HL-60/S4 treated with retinoic acid at 250 ng/mL for 4 days and 3 days (cell line): ENCODE data around the gene HMCN1.
"Not testable (repeated sequence)": the region's sequence is repeated elsewhere in the genome, so short reads cannot be mapped to it uniquely, and the experiment has no call there.

Experiments
- in situ Hi-C: fragments of 300-500 bp; cut with MboI; formaldehyde crosslinking; loops from 2 replicates; pipeline ENCODE4 v1.7.0; 2022; ENCODE audit warnings: low sequenced_read_pairs

Gene HMCN1

GRCh38 chr1:185846672-185847444 lies 112.7 kb downstream of the HMCN1 start:
- in situ Hi-C loops, result no loop called here

- in situ Hi-C loops, result no loop called here
Measured at GRCh38 chr1:185849014-185849413, 114.8 kb downstream of the HMCN1 start.

DNA sequence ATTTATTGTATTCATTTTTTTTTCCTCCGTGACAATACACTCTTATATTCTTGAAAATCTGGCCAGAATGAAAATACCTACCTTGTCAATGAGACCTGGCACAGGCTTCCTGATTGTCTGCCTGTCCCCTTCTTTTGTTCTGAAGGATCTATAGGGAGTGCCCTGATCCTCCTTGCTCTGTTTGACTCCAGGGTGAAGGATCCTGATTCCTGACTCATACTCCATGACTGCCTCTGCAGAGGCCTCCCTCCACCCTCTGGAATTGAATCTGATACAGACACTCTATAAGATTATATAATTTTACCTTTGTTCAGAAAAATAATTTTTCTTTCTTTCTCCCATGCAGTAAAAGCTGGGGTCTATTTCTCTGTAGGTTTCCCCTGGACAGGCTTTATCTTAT lies 116.2 kb downstream of the HMCN1 start:
- in situ Hi-C loops, result no loop called here

GRCh38 chr1:185853739-185854138 lies 119.5 kb downstream of the HMCN1 start:
- in situ Hi-C loops, result no loop called here

DNA sequence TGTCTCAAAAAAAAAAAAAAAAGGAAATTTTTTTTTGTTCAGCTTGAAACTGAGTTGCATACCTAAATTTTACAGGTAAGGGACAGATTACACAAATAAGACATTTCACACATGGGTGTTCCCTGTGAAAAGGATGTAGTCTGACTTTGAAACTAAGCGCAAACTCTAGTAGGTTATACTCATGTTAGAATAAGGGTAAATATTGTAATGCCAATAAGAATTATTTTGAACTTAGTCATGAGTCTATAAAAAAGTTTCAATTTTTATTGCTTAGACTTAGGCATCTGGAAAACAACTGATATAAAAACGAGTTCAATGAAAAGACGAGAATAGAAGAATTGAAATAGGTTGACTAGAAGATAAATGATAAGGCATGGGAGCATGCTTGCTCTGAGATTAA lies 122.3 kb downstream of the HMCN1 start:
- in situ Hi-C loops, result no loop called here

GRCh38 chr1:185857442-185857841 lies 123.3 kb downstream of the HMCN1 start:
- in situ Hi-C loops, result no loop called here

GRCh38 chr1:185860311-185860710 lies 126.1 kb downstream of the HMCN1 start:
- in situ Hi-C loops, result no loop called here

- in situ Hi-C loops, result no loop called here
Measured at GRCh38 chr1:185860859-185861258, 126.7 kb downstream of the HMCN1 start.

- in situ Hi-C loops, result no loop called here
Measured at GRCh38 chr1:185861630-185862029, 127.4 kb downstream of the HMCN1 start.

DNA sequence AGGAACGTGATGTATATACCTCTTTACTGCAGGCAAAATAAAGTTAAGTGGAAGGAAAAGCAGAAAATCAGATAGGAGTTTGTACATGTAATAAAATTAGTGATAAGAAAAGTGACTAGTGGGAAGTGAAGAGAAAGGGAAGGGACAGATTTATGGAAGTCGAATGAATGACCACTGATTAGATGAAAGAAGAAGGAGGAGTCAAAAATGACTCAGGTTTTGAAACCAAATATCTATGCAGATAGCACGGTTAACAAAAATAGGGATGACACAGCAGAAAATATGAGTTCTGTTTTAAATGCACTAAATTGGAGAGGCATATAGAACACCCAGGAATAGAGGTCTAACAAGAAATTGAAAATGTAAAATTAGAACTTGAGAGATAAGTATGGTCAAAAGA lies 128.0 kb downstream of the HMCN1 start:
- in situ Hi-C loops, result no loop called here

DNA sequence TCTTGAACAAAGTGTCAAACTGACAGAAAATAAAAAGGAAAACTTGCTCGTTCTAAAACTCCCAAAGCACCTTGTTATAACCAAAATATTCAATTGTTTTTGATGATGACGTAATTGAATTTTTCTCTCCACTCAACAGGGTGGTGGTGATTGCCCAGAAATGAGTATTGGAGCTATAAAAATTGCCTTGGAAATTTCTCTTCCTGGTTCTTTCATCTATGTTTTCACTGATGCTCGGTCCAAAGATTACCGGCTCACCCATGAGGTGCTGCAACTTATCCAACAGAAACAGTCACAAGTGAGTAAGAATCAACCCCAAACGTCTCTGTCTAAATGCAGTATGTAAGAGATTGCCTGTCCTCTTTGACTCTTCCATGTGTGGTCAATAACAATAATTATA lies 130.1 kb downstream of the HMCN1 start:
- in situ Hi-C loops, result no loop called here

DNA sequence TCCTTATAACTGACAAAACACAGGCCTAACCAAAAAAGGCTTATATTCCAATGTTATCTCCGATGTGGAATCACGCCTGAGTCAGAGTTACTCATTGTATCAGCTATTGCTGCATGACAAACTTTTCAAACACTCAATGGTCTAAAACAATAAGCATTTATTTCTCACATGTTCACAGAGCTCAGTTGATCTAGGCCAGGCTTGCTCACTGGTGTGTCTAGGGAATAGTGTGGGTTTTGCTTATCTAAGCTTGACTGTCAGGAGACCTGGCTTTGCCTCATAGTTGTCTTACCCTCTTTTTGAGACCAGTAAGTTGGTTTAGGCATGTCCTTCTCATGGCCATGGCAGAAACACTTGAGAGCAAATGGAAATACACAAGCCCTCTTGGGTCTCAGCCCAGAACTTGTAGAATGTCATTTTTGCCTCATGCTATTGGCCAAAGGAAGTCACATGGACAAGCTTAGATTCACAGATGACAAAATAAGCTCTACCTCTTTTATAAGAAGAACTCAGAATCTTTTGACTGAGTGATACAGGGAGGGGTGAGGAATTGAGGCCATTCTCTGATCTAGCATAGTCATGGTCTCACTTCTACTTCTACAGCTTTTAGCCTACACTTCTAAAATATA lies 130.8 kb downstream of the HMCN1 start:
- in situ Hi-C loops, result no loop called here

DNA sequence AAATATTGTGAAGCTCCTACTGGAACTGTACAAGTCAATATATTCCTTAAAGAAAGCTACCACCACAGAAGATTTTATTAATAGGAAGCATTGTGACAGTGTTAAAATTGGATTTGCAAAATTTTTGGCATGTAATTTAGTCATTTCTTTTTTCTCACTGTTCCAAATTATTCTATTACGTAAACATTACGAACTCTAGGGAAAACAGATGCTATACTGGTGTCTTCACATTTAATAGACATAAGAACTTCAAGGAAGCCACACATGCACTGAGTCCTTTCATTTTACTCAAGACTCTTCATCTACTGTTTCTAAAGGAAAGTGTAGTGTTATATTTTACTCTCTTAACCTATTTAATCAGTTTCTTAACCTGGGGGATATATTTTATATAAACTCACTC lies 135.4 kb downstream of the HMCN1 start:
- in situ Hi-C loops, result no loop called here

DNA sequence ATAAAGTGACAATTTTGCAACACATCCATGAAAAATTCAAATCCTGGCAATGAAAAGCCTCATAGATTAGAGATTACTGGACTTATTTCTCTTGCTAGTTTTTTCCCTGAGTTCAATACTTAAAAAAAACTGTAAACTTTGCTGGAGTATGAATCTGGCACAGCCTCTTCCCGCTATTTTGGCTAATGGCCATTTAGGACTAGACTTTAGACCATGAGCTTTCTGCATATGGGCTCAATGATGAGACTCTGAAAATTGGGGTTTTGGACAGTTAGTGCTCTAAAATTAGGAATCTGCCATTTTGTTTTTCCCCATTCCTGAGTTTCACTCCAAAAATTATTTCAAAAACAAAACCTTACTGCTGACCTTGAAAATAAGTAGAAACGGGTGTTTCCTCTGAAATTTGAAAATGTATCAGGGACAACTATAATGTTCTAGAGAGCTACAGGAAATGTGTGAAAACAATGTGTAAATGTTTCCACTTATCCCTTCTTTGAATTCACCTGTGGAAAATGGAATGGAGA lies 137.5 kb downstream of the HMCN1 start:
- in situ Hi-C loops, result no loop called here

- in situ Hi-C loops, result no loop called here
Measured at GRCh38 chr1:185874246-185874645, 140.1 kb downstream of the HMCN1 start.

- in situ Hi-C loops, result no loop called here
Measured at GRCh38 chr1:185880330-185880729, 146.1 kb downstream of the HMCN1 start.

- in situ Hi-C loops, result no loop called here
Measured at GRCh38 chr1:185880779-185881333, 146.7 kb downstream of the HMCN1 start.

- in situ Hi-C loops, result no loop called here
Measured at GRCh38 chr1:185886046-185886445, 151.9 kb downstream of the HMCN1 start.

GRCh38 chr1:185886671-185887070 lies 152.5 kb downstream of the HMCN1 start:
- in situ Hi-C loops, result no loop called here

DNA sequence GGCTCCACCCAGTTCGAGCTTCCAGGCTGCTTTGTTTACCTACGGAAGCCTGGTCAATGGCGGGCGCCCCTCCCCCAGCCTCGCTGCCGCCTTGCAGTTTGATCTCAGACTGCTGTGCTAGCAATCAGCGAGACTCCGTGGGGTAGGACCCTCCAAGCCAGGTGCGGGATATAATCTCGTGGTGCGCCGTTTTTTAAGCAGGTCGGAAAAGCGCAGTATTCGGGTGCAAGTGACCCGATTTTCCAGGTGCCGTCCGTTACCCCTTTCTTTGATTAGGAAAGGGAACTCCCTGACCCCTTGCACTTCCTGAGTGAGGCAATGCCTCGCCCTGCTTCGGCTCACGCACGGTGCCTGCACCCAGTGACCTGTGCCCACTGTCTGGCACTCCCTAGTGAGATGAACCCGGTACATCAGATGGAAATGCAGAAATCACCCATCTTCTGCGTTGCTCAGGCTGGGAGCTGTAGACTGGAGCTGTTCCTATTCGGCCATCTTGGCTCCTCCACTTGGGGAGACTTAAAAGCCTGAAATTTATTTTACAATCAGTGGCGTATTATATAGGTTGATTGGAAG lies 158.7 kb downstream of the HMCN1 start:
- in situ Hi-C loops, result not testable (repeated sequence)

- in situ Hi-C loops, result no loop called here
Measured at GRCh38 chr1:185894791-185895190, 160.6 kb downstream of the HMCN1 start.
